HEK293 (cell line): ENCODE measurements around the gene MYL7.

Experiments
- CTCF ChIA-PET: fragments of 350-600 bp; formaldehyde crosslinking; extraction: SDS; loops from one replicate; lab custom pipeline; 2021; ENCODE audit warnings: antibody characterized with exemption; lab: Yijun Ruan, JAX
- POLR2A ChIA-PET: fragments of 300-600 bp; formaldehyde crosslinking; extraction: SDS; loops from one replicate; lab custom pipeline; 2020; ENCODE audit warnings: antibody characterized with exemption, inconsistent platforms; lab: Yijun Ruan, JAX
- H3K27ac ChIP-seq: fragments of 200-500 bp; sonication (Bioruptor generic); 2 replicates; pipeline ENCODE4 v1.5.1; 2014; ENCODE audit warnings: low read depth, low read length, control low read depth, inconsistent platforms; ENCODE audit errors: extremely low read depth
- H3K36me3 ChIP-seq, 2 experiments: fragments of 200-500 bp in 1 of 2; sonication (Bioruptor generic) in 1 of 2; 1 replicate in 1 of 2; 2 replicates in 1 of 2; pipeline ENCODE4 v1.5.1; 2014 to 2017; ENCODE audit warnings: inconsistent platforms in 2 of 2, low read length in 2 of 2; ENCODE audit not compliant: control insufficient read depth in 2 of 2, insufficient read depth in 1 of 2
- H3K4me1 ChIP-seq: fragments of 200-500 bp; sonication (Bioruptor generic); 2 replicates; pipeline ENCODE4 v1.5.1; 2014; ENCODE audit warnings: mild to moderate bottlenecking, low read length, inconsistent platforms; ENCODE audit not compliant: control insufficient read depth, insufficient read depth
- H3K4me3 ChIP-seq: 2 replicates; pipeline ENCODE4 v1.5.1; 2011; ENCODE audit warnings: low read depth, mild to moderate bottlenecking, control low read depth, low read length, moderate library complexity
- H3K9me3 ChIP-seq: fragments of 200-500 bp; sonication (Bioruptor generic); 2 replicates; pipeline ENCODE4 v1.5.1; 2014; ENCODE audit warnings: low read depth, low read length, inconsistent platforms; ENCODE audit not compliant: control insufficient read depth, insufficient read depth
- GLI4 ChIP-seq: fragments of 450-650 bp; formaldehyde crosslinking; IDR thresholded peaks from 2 replicates; pipeline ENCODE4 v1.5.1; 2016; ENCODE audit warnings: missing biosample characterization, missing genetic modification characterization
- HOXC10 ChIP-seq: sonication (generic); formaldehyde crosslinking; IDR thresholded peaks from 2 replicates; pipeline ENCODE4 v1.8.1; 2023; ENCODE audit warnings: mild to moderate bottlenecking, missing genetic modification reagents
- KLF16 ChIP-seq: fragments of 450-650 bp; formaldehyde crosslinking; IDR thresholded peaks from 2 replicates; pipeline ENCODE4 v1.5.1; 2017; ENCODE audit warnings: missing biosample characterization, missing genetic modification characterization
- MEIS1 ChIP-seq: sonication (generic); formaldehyde crosslinking; IDR thresholded peaks from 2 replicates; pipeline ENCODE4 v1.8.1; 2022; ENCODE audit warnings: missing genetic modification reagents, mild to moderate bottlenecking, borderline replicate concordance
- SCRT1 ChIP-seq: fragments of 450-650 bp; formaldehyde crosslinking; IDR thresholded peaks from 2 replicates; pipeline ENCODE4 v1.5.1; 2016; ENCODE audit warnings: missing biosample characterization, missing genetic modification characterization, borderline replicate concordance
- SCRT2 ChIP-seq: fragments of 450-650 bp; formaldehyde crosslinking; IDR thresholded peaks from 2 replicates; pipeline ENCODE4 v1.5.1; 2016; ENCODE audit warnings: missing biosample characterization, missing genetic modification characterization
- YY2 ChIP-seq: fragments of 450-650 bp; formaldehyde crosslinking; IDR thresholded peaks from 2 replicates; pipeline ENCODE4 v1.5.1; 2016; ENCODE audit warnings: missing biosample characterization, missing genetic modification characterization
- ZBTB20 ChIP-seq: fragments of 450-650 bp; formaldehyde crosslinking; IDR thresholded peaks from 2 replicates; pipeline ENCODE4 v1.5.1; 2016; ENCODE audit warnings: missing biosample characterization, missing genetic modification characterization
- ZNF138 ChIP-seq: fragments of 450-650 bp; formaldehyde crosslinking; IDR thresholded peaks from 2 replicates; pipeline ENCODE4 v1.5.1; 2016; ENCODE audit warnings: missing biosample characterization, missing genetic modification characterization, borderline replicate concordance
- ZNF174 ChIP-seq: fragments of 450-650 bp; formaldehyde crosslinking; IDR thresholded peaks from 2 replicates; pipeline ENCODE4 v1.5.0; 2017; ENCODE audit warnings: missing biosample characterization, mild to moderate bottlenecking, missing genetic modification characterization
- ZNF175 ChIP-seq: fragments of 450-650 bp; formaldehyde crosslinking; IDR thresholded peaks from 2 replicates; pipeline ENCODE4 v1.5.1; 2016; ENCODE audit warnings: missing biosample characterization, missing genetic modification characterization
- ZNF184 ChIP-seq: fragments of 450-650 bp; IDR thresholded peaks from 2 replicates; pipeline ENCODE4 v1.5.1; 2018; ENCODE audit warnings: missing biosample characterization, mild to moderate bottlenecking, missing genetic modification characterization
- ZNF292 ChIP-seq: fragments of 450-650 bp; formaldehyde crosslinking; IDR thresholded peaks from 2 replicates; pipeline ENCODE4 v1.5.1; 2016; ENCODE audit warnings: low read depth, missing biosample characterization, missing genetic modification characterization, borderline replicate concordance
- ZNF394 ChIP-seq: fragments of 450-650 bp; formaldehyde crosslinking; IDR thresholded peaks from 2 replicates; pipeline ENCODE4 v1.5.1; 2016; ENCODE audit warnings: missing biosample characterization, missing genetic modification characterization, mild to moderate bottlenecking, moderate library complexity, borderline replicate concordance
- ZNF510 ChIP-seq: fragments of 450-650 bp; formaldehyde crosslinking; IDR thresholded peaks from 2 replicates; pipeline ENCODE4 v1.5.1; 2018; ENCODE audit warnings: mild to moderate bottlenecking, missing genetic modification characterization, missing biosample characterization; ENCODE audit not compliant: insufficient replicate concordance
- ZNF530 ChIP-seq: fragments of 450-650 bp; formaldehyde crosslinking; IDR thresholded peaks from 2 replicates; pipeline ENCODE4 v1.5.1; 2016; ENCODE audit warnings: low read depth, missing biosample characterization, missing genetic modification characterization
- ZNF548 ChIP-seq: fragments of 450-650 bp; formaldehyde crosslinking; IDR thresholded peaks from 2 replicates; pipeline ENCODE4 v1.5.1; 2016; ENCODE audit warnings: missing biosample characterization, missing genetic modification characterization
- ZNF571 ChIP-seq: fragments of 450-650 bp; formaldehyde crosslinking; IDR thresholded peaks from 2 replicates; pipeline ENCODE4 v1.5.0; 2017; ENCODE audit warnings: missing biosample characterization, missing genetic modification characterization
- ZNF658 ChIP-seq: fragments of 450-650 bp; formaldehyde crosslinking; IDR thresholded peaks from 2 replicates; pipeline ENCODE4; 2016; ENCODE audit warnings: missing biosample characterization, missing genetic modification characterization
- TF ChIP-seq, protein P1 (sequence below): fragments of 450-650 bp; formaldehyde crosslinking; IDR thresholded peaks from 2 replicates; pipeline ENCODE4 v1.5.0; 2017; ENCODE audit warnings: missing biosample characterization, missing genetic modification characterization, borderline replicate concordance
- TF ChIP-seq, protein P2 (sequence below): fragments of 450-650 bp; formaldehyde crosslinking; IDR thresholded peaks from 2 replicates; pipeline ENCODE4 v1.5.1; 2016; ENCODE audit warnings: missing biosample characterization, missing genetic modification characterization
- TF ChIP-seq, protein P3 (sequence below): fragments of 450-650 bp; formaldehyde crosslinking; IDR thresholded peaks from 2 replicates; pipeline ENCODE4 v1.5.1; 2016; ENCODE audit warnings: missing biosample characterization, missing genetic modification characterization

MYL7 gene

DNA sequence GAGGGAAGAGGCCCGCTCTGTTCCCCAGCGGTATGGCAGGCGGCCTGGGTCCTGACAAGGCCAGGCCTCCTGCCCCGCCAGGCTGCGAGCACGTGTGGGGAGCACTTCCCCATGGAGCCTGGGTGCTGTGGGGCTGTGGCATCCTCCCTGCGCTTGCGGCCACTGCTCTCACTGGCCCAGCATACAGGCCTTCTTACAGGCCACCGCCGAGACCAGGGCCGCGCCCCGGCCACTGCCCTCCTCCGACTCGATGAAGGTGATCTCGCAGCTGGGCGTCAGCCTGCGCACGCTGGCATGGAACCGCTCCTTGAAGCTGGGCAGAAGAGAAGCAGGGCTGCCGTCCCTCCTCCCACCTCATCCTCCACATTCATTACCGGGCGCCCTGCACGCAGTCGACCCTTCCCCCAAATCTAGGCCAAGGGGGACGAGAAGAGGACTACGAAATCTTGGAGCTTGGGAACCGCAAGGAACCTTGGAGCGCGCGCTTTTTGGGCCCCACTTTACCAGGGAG is 3.9 kb upstream of the MYL7 start:
- H3K27ac ChIP-seq = no peak overlapping the region
- H3K4me1 ChIP-seq = no peaks in the 10 kb centered on the region
- POLR2A ChIA-PET = no interaction called here
- no peak overlapping the region for H3K4me3 ChIP-seq
- no peaks in the 10 kb centered on the region for H3K36me3 ChIP-seq
- CTCF ChIA-PET = no interaction called here
- no peaks in the 10 kb centered on the region for H3K9me3 ChIP-seq
- no peak for TF ChIP-seq ZNF530 (tag by site-specific recombination)
- TF ChIP-seq MEIS1 (CRISPR knock-in tag) = no peak
- TF ChIP-seq ZNF510 = no peak
- TF ChIP-seq ZNF571 (tag by site-specific recombination) = no peak
- TF ChIP-seq ZNF292 (tag by site-specific recombination) = no peak
- TF ChIP-seq ZNF394 (tag by site-specific recombination) = no peak
- TF ChIP-seq ZNF658 (tag by site-specific recombination) = no peak
- TF ChIP-seq ZBTB20 (tag by site-specific recombination) = no peak
- TF ChIP-seq, protein P1, sequence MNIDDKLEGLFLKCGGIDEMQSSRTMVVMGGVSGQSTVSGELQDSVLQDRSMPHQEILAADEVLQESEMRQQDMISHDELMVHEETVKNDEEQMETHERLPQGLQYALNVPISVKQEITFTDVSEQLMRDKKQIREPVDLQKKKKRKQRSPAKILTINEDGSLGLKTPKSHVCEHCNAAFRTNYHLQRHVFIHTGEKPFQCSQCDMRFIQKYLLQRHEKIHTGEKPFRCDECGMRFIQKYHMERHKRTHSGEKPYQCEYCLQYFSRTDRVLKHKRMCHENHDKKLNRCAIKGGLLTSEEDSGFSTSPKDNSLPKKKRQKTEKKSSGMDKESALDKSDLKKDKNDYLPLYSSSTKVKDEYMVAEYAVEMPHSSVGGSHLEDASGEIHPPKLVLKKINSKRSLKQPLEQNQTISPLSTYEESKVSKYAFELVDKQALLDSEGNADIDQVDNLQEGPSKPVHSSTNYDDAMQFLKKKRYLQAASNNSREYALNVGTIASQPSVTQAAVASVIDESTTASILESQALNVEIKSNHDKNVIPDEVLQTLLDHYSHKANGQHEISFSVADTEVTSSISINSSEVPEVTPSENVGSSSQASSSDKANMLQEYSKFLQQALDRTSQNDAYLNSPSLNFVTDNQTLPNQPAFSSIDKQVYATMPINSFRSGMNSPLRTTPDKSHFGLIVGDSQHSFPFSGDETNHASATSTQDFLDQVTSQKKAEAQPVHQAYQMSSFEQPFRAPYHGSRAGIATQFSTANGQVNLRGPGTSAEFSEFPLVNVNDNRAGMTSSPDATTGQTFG = no peak
- TF ChIP-seq, protein P2, sequence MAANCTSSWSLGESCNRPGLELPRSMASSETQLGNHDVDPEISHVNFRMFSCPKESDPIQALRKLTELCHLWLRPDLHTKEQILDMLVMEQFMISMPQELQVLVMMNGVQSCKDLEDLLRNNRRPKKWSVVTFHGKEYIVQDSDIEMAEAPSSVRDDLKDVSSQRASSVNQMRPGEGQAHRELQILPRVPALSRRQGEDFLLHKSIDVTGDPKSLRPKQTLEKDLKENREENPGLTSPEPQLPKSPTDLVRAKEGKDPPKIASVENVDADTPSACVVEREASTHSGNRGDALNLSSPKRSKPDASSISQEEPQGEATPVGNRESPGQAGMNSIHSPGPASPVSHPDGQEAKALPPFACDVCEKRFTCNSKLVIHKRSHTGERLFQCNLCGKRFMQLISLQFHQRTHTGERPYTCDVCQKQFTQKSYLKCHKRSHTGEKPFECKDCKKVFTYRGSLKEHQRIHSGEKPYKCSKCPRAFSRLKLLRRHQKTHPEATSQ (tag by site-specific recombination) = no peak
- TF ChIP-seq YY2 (tag by site-specific recombination) = no peak
- TF ChIP-seq SCRT2 (tag by site-specific recombination) = no peak
- TF ChIP-seq ZNF175 = no peak

DNA sequence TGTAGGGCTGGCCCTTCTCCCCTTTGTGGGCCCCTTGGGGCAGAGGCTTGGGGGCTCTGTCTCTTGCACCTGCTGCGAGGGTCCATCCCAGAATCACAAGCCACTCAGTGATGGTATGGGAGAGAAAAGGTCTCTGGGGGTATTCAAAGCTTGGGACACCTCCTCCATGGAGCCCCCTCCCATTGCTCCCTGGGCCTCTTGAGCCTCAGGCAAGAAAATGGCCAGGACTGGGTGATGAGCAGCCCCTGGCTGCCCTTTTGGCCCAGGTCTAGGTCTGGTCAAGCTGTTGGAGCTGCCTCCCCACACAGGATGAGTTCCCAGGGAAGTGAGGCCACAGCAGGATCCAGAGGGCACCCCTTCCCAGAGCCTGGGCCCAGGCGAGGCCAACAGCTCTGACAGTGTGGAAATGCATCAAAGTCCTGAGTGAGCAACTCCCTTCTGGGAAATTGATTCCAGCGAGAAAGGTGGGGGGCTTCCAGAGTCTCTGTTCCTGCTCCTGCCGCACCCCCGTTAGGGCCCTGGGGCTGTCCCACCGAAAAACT is 3.4 kb upstream of the MYL7 start:
- Histone ChIP-seq H3K9me3 (no peaks in the 10 kb centered on the region), H3K27ac (no peak overlapping the region)
- no peak for TF ChIP-seq SCRT1
- TF ChIP-seq HOXC10 (CRISPR knock-in tag) = no peak
- TF ChIP-seq, all 188 proteins: peak for 0
- POLR2A ChIA-PET = no interaction called here
- H3K4me1 ChIP-seq = no peaks in the 10 kb centered on the region
- CTCF ChIA-PET = no interaction called here
- no peak overlapping the region for H3K4me3 ChIP-seq
- no peaks in the 10 kb centered on the region for H3K36me3 ChIP-seq

DNA sequence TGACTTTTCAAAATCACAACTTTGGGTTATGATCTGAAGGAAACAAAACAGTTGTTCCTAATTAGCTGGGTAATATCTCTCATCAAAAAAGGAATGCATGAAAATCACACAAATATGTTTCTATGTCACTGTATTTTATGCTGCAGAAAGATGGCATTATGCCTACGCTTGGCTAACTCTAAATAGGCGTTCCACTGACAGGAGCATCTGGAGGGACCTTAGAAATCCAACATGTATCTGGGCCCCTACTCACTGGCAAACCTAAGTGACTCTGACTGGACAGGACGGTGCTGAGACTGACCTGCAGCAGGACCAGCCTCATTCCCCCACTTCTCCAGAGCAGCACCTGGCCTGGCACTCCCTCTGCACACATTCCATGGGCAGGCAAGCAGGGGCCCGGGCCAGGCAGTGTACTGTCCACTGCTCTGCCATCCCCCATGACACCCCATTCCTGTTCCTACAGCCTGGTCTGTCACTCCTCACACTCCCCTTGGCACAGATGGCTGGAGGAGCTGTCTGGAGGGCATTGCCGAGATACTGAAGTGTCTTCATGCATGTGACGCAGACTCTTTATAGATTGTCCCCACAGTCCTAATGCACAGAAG is 2.6 kb upstream of the MYL7 start:
- Histone ChIP-seq H3K4me3 (no peak overlapping the region), H3K9me3 (no peaks in the 10 kb centered on the region), H3K27ac (no peak overlapping the region), H3K4me1 (no peaks in the 10 kb centered on the region), H3K36me3 (no peaks in the 10 kb centered on the region)
- CTCF ChIA-PET = interaction anchor here (0.6 kb wide), 1 partner anchor 359 kb away, joined by 3 read pairs; no protein-coding TSS in a partner anchor
- POLR2A ChIA-PET = no interaction called here
- TF ChIP-seq ZNF174 = no peak
- no peak for TF ChIP-seq ZNF184
- no peak for TF ChIP-seq GLI4 (tag by site-specific recombination)
- no peak for TF ChIP-seq ZNF138 (tag by site-specific recombination)
- TF ChIP-seq, protein P3, sequence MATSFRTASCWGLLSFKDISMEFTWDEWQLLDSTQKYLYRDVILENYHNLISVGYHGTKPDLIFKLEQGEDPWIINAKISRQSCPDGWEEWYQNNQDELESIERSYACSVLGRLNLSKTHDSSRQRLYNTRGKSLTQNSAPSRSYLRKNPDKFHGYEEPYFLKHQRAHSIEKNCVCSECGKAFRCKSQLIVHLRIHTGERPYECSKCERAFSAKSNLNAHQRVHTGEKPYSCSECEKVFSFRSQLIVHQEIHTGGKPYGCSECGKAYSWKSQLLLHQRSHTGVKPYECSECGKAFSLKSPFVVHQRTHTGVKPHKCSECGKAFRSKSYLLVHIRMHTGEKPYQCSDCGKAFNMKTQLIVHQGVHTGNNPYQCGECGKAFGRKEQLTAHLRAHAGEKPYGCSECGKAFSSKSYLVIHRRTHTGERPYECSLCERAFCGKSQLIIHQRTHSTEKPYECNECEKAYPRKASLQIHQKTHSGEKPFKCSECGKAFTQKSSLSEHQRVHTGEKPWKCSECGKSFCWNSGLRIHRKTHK (tag by site-specific recombination) = no peak
- no peak for TF ChIP-seq KLF16
- no peak for TF ChIP-seq ZNF548
